WTC11 (cell line): ENCODE data around the gene COL5A3. TPM values are rescaled to one million over a fixed set of nuclear protein-coding genes. Genes with fewer than 3 reads are reported as not detected.
A peak's percentile ranks its signal among the peaks of the same experiment; 100 is the strongest.

ENCODE experiments used
- ATAC-seq: fragments of 200-7000 bp; cut with Tn5 transposase; 2 replicates; pipeline ENCODE4 v1.10.0; 2021; ENCODE audit warnings: mild to moderate bottlenecking, moderate library complexity
- CTCF ChIA-PET: fragments of 300-600 bp; sonication (Branson Sonifier 250); formaldehyde crosslinking; loops from one replicate; lab custom pipeline; 2021; ENCODE audit warnings: antibody characterized with exemption; lab: Charles Lee
- POLR2A ChIA-PET: fragments of 350-600 bp; sonication (Branson Sonifier 250); formaldehyde crosslinking; loops from one replicate; lab custom pipeline; 2021; ENCODE audit warnings: antibody characterized with exemption; lab: Charles Lee
- DNase-seq: peaks from one replicate; pipeline ENCODE4 v3.0.0; 2021; ENCODE audit warnings: low spot score
- H3K27ac Mint-ChIP-seq: 2 replicates; pipeline ENCODE4 v1.8.0; 2021; ENCODE audit warnings: mixed read lengths
- H3K27me3 Mint-ChIP-seq: 2 replicates; pipeline ENCODE4 v1.8.0; 2021; ENCODE audit warnings: low read depth, mild to moderate bottlenecking, moderate library complexity, mixed read lengths
- H3K36me3 Mint-ChIP-seq: 2 replicates; pipeline ENCODE4 v1.8.0; 2021; ENCODE audit warnings: mixed read lengths
- H3K4me1 Mint-ChIP-seq: 2 replicates; pipeline ENCODE4 v1.8.0; 2022; ENCODE audit warnings: mixed read lengths
- H3K4me3 Mint-ChIP-seq: 2 replicates; pipeline ENCODE4 v1.8.0; 2021; ENCODE audit warnings: mild to moderate bottlenecking, moderate library complexity, mixed read lengths
- H3K9me3 Mint-ChIP-seq: 2 replicates; pipeline ENCODE4 v1.8.0; 2021; ENCODE audit warnings: mixed read lengths
- AFF4 ChIP-seq: sonication (generic); formaldehyde crosslinking; IDR thresholded peaks from 2 replicates; pipeline ENCODE4 v1.8.1; 2023; ENCODE audit warnings: mild to moderate bottlenecking, missing genetic modification reagents, borderline replicate concordance
- AR ChIP-seq: fragments of 250-450 bp; sonication (Bioruptor Pico); IDR thresholded peaks from 2 replicates; pipeline ENCODE4 v1.9.0; 2021; ENCODE audit warnings: mild to moderate bottlenecking
- CREB1 ChIP-seq: sonication (generic); formaldehyde crosslinking; IDR thresholded peaks from 2 replicates; pipeline ENCODE4 v1.8.0; 2023; ENCODE audit warnings: mild to moderate bottlenecking, missing genetic modification reagents
- E2F1 ChIP-seq: sonication (generic); formaldehyde crosslinking; IDR thresholded peaks from 2 replicates; pipeline ENCODE4 v1.8.0; 2022; ENCODE audit warnings: mild to moderate bottlenecking, missing genetic modification reagents
- EMX1 ChIP-seq: fragments of 250-450 bp; sonication (Bioruptor Pico); IDR thresholded peaks from 2 replicates; pipeline ENCODE4 v1.8.0; 2021; ENCODE audit warnings: mild to moderate bottlenecking
- FOXK1 ChIP-seq: sonication (generic); formaldehyde crosslinking; IDR thresholded peaks from 2 replicates; pipeline ENCODE4 v1.8.0; 2022; ENCODE audit warnings: mild to moderate bottlenecking, moderate library complexity, missing genetic modification reagents
- IRF2 ChIP-seq: sonication (generic); formaldehyde crosslinking; IDR thresholded peaks from 2 replicates; pipeline ENCODE4 v1.8.0; 2022; ENCODE audit warnings: low read depth, missing genetic modification reagents, borderline replicate concordance
- JAZF1 ChIP-seq: fragments of 250-450 bp; sonication (Bioruptor Pico); IDR thresholded peaks from 2 replicates; pipeline ENCODE4 v1.9.0; 2021; ENCODE audit warnings: moderate library complexity, mild to moderate bottlenecking, inconsistent platforms
- JUN ChIP-seq: sonication (generic); formaldehyde crosslinking; IDR thresholded peaks from 2 replicates; pipeline ENCODE4 v1.8.0; 2023; ENCODE audit warnings: mild to moderate bottlenecking, missing genetic modification reagents
- MAX ChIP-seq: sonication (generic); formaldehyde crosslinking; IDR thresholded peaks from 2 replicates; pipeline ENCODE4 v1.8.0; 2022; ENCODE audit warnings: mild to moderate bottlenecking, missing genetic modification reagents
- PRDM15 ChIP-seq: sonication (generic); formaldehyde crosslinking; IDR thresholded peaks from 2 replicates; pipeline ENCODE4 v1.8.0; 2022; ENCODE audit warnings: missing genetic modification reagents
- RELA ChIP-seq: sonication (generic); formaldehyde crosslinking; IDR thresholded peaks from 2 replicates; pipeline ENCODE4 v1.8.1; 2022; ENCODE audit warnings: missing genetic modification reagents, mild to moderate bottlenecking, borderline replicate concordance
- USF1 ChIP-seq: sonication (generic); formaldehyde crosslinking; IDR thresholded peaks from 2 replicates; pipeline ENCODE4 v1.8.0; 2022; ENCODE audit warnings: mild to moderate bottlenecking, missing genetic modification reagents
- USF2 ChIP-seq: sonication (generic); formaldehyde crosslinking; IDR thresholded peaks from 2 replicates; pipeline ENCODE4 v1.8.1; 2023; ENCODE audit warnings: mild to moderate bottlenecking, missing genetic modification reagents, moderate library complexity
- ZNF219 ChIP-seq: sonication (generic); formaldehyde crosslinking; IDR thresholded peaks from 2 replicates; pipeline ENCODE4 v1.8.0; 2023; ENCODE audit warnings: missing genetic modification reagents, mild to moderate bottlenecking, borderline replicate concordance
- ZNF263 ChIP-seq: sonication (generic); formaldehyde crosslinking; IDR thresholded peaks from 2 replicates; pipeline ENCODE4 v1.8.1; 2022; ENCODE audit warnings: low read depth, mild to moderate bottlenecking, moderate library complexity, missing genetic modification reagents
- ZNF425 ChIP-seq: fragments of 250-450 bp; sonication (Bioruptor Pico); conservative IDR thresholded peaks from 2 replicates; pipeline ENCODE4 v1.9.0; 2021; ENCODE audit warnings: mild to moderate bottlenecking
- total RNA-seq: library from RNA; stranded (reverse); gene quantifications from 3 replicates; pipeline ENCODE4 v1.2.3, GENCODE V29; 2021

The COL5A3 gene
- total RNA-seq, 1 experiment from 2014 or later: 0.81 TPM

- POLR2A ChIA-PET: interaction anchor here (0.6 to 1.6 kb wide), 2 partner anchors 24 to 28 kb away, joined by 4 to 6 read pairs; no protein-coding TSS in a partner anchor
- peaks cover 18% of the 10 kb centered on the region for H3K4me1 Mint-ChIP-seq
- H3K9me3 Mint-ChIP-seq: no peaks in the 10 kb centered on the region
- H3K36me3 Mint-ChIP-seq: no peaks in the 10 kb centered on the region
- ATAC-seq: no peak
- no peak overlapping the region for H3K4me3 Mint-ChIP-seq
- peak; percentile 67 for TF ChIP-seq PRDM15 (CRISPR knock-in tag)
- TF ChIP-seq JUN (CRISPR knock-in tag): no peak
- CTCF ChIA-PET: interaction anchor here (0.5 to 5.6 kb wide), 5 partner anchors 17 to 656 kb away, joined by 3 to 41 read pairs (median 6); no protein-coding TSS in a partner anchor
- no peak overlapping the region for H3K27ac Mint-ChIP-seq
- no peak for DNase-seq
- peaks cover 34% of the 10 kb centered on the region for H3K27me3 Mint-ChIP-seq
Observed at GRCh38 chr19:9962623-9963290, 47.5 kb downstream of the COL5A3 start.

- H3K27ac Mint-ChIP-seq: no peak overlapping the region
- H3K27me3 Mint-ChIP-seq: peaks cover 19% of the 10 kb centered on the region
- H3K36me3 Mint-ChIP-seq: no peaks in the 10 kb centered on the region
- CTCF ChIA-PET: interaction anchor here (0.8 to 5.6 kb wide), 4 partner anchors 15 to 66 kb away, joined by 4 to 41 read pairs (median 4); no protein-coding TSS in a partner anchor
- no peak for ATAC-seq
- DNase-seq: no peak
- no peak overlapping the region for H3K4me3 Mint-ChIP-seq
- H3K4me1 Mint-ChIP-seq: peaks cover 12% of the 10 kb centered on the region
- POLR2A ChIA-PET: interaction anchor here (0.9 kb wide), 1 partner anchor 14 kb away, joined by 3 read pairs; no protein-coding TSS in a partner anchor
- no peaks in the 10 kb centered on the region for H3K9me3 Mint-ChIP-seq
- TF ChIP-seq USF1 (no peak), ZNF425 (no peak), RELA (CRISPR knock-in tag) (no peak), E2F1 (CRISPR knock-in tag) (no peak), USF2 (no peak), ZNF219 (CRISPR knock-in tag) (no peak), ZNF263 (CRISPR knock-in tag) (no peak), AFF4 (CRISPR knock-in tag) (no peak), EMX1 (no peak), AR (CRISPR knock-in tag) (no peak), CREB1 (CRISPR knock-in tag) (no peak), IRF2 (CRISPR knock-in tag) (no peak), MAX (CRISPR knock-in tag) (no peak), FOXK1 (CRISPR knock-in tag) (no peak), JAZF1 (CRISPR knock-in tag) (no peak)
Observed at GRCh38 chr19:9961103-9961502, 49.2 kb downstream of the COL5A3 start.
